ENCODE measurements around the gene DHCR7.

Gene DHCR7

GRCh38 chr11:71406681-71407080 is 41.5 kb downstream of the DHCR7 start:
- no peak for DNase-seq

DNA sequence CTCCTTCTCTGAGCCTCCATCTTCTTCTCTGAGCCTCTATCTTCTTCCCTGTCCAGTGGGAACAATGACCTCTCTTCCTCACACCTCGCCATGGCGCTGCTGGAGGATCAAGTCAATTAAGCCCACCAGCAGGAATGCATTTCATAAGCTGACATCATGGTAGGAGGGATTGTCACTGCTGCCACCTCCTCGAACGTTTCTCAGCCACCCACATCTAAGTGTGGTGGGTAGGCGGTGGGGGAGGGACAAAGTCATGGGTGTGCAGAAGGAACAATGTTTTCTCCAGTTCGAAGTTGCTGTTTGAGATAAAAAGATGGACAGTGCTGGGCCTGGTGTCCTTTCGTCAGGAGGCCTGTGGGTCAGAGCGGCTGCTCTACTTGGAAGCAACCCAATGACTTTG is 44.0 kb downstream of the DHCR7 start:
- DNase-seq, result no peak

GRCh38 chr11:71402878-71403277 is 45.3 kb downstream of the DHCR7 start:
- no peak for DNase-seq

- no peak for DNase-seq
These were observed 48.0 kb downstream of the DHCR7 start for GRCh38 chr11:71400216-71400615.

GRCh38 chr11:71399341-71399740 is 48.9 kb downstream of the DHCR7 start:
- DNase-seq, result no peak

DNA sequence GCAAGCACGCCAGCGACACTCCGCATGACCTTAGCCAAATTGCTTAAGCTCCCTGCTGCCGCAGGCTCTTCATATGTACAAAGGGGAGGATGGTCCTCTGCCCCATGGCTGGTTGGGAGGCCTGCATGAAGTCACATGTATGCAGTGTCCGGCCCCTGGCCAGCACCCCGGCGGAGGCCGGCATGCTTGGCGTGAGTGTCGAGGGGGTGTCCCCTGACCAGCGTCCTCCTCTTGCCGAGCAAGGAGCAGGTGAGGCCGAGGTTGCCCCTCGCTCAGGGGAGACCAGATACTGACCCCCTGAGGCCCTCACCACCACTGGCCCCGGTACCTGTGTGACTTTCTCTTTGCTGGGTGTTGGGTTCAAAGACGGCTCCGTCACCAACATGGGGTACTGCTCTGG is 50.2 kb downstream of the DHCR7 start:
- no peak for DNase-seq

DNA sequence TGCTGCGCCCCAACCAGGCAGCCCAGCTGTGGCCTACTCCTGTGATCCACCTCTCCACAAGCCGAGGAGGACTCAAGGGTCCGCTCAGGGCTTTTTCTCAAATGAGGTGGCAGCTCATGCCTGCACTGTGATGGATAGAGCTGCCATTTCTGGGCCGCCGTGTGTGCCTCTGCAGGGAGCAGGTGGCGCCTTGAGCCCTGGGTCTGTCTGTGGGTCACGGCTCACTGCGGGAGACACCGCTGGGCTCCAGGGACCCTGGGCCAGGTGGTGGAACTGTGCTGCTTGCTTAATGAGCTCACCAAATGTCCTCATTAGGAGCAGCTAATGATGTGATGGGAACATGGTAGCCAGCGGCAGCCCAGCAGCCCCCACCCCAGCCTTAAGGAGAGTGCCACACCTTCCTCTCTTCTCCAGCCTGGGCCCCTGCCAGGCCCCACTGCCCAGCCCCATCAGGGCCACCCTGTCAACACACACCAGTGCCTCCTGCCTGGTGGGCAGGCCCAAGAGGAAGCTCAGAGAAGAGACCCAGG is 50.8 kb downstream of the DHCR7 start:
- DNase-seq, result no peak

- DNase-seq, result no peak
These were observed 51.6 kb downstream of the DHCR7 start for GRCh38 chr11:71396548-71397123.

GRCh38 chr11:71395774-71396173 is 52.4 kb downstream of the DHCR7 start:
- DNase-seq, result no peak

GRCh38 chr11:71395263-71395560 is 53.0 kb downstream of the DHCR7 start:
- DNase-seq, result no peak

DNA sequence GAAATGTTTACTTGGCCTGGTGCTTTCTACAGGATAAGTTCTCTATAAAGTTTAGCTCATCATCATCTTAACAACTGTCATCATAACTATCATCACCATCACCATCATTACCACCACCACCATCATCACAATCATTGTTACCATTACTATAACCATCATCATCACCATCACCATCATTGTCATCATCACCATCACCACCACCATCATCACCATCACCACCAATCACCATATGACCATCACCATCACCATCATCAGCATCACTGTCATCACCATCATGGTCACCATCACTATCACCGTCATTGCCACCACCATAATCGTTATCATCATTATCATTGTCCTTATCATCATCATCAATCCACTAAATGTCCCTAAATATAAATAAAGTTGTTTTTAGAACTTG is 54.9 kb downstream of the DHCR7 start:
- no peak for DNase-seq

GRCh38 chr11:71391796-71392195 is 56.4 kb downstream of the DHCR7 start:
- DNase-seq, result no peak

- DNase-seq, result no peak
These were observed 56.8 kb downstream of the DHCR7 start for GRCh38 chr11:71391352-71391751.

- DNase-seq, result no peak
These were observed 59.5 kb downstream of the DHCR7 start for GRCh38 chr11:71388637-71389235.

- no peak for DNase-seq
These were observed 60.2 kb downstream of the DHCR7 start for GRCh38 chr11:71387784-71388636.

DNA sequence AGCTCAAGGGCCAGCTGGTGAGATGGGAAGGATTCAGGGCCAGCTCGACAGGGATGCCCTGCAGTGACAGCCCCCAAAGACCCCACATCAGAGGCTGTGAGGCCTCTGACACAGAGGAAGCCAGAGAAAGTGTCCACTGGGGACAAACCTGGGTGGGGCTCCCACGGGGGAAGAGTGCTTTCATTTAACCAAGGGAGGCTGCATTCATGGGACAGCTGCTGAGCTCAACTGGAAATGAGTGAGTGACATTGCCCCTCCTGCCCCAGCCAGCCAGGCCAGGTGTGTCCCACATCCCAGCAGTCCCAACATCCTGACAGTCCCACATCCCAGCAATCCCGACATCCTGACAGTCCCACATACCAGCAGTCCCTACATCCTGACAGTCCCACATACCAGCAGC is 61.0 kb downstream of the DHCR7 start:
- no peak for DNase-seq

GRCh38 chr11:71386202-71386601 is 62.0 kb downstream of the DHCR7 start:
- no peak for DNase-seq

GRCh38 chr11:71385091-71385490 is 63.1 kb downstream of the DHCR7 start:
- no peak for DNase-seq

DNA sequence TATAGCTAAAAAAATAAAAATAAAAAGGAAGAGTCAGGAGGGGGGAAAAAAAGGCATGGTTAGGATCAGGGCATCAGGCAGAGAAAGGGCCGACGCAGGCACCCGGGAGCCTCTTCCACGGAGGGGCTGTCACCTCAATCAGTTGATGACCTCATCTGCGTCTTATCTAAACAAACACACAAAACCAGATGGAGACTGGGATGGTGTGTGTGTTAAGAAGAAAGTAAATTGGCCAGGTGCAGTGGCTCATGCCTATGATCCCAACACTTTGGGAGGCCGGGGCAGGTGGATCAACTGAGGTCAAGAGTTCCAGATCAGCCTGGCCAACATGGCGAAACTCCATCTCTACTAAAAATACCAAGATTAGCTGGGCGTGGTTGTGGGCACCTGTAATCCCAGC is 63.6 kb downstream of the DHCR7 start:
- DNase-seq, result no peak

Measured in activated naive CD4-positive, alpha-beta T cell treated with anti-CD3 and anti-CD28 coated beads, Interleukin-2, amount 50 U/mL, for 16 hours (primary cell).